HepG2 (cell line): ENCODE results near the gene TMEM186. TPM values are rescaled to one million over a fixed set of nuclear protein-coding genes. Genes with fewer than 3 reads are reported as not detected.

ENCODE experiments used
- BRD4 ChIP-seq: sonication (generic); formaldehyde crosslinking; IDR thresholded peaks from 2 replicates; pipeline ENCODE4 v1.4.0; 2020; ENCODE audit warnings: missing genetic modification reagents
- CENPBD1 ChIP-seq: sonication (generic); formaldehyde crosslinking; IDR thresholded peaks from 2 replicates; pipeline ENCODE4 v1.8.0; 2022; ENCODE audit warnings: missing genetic modification reagents, low read depth, mild to moderate bottlenecking, borderline replicate concordance
- HNF1A ChIP-seq, 2 experiments: sonication (generic) in 1 of 2; formaldehyde crosslinking in 1 of 2; IDR thresholded peaks; 2 replicates each; pipeline versions ENCODE4 v1.4.0 to v1.6.1; 2016 to 2020; ENCODE audit warnings: borderline replicate concordance in 1 of 2, low read depth in 1 of 2, mild to moderate bottlenecking in 1 of 2, missing genetic modification reagents in 1 of 2
- NR2F6 ChIP-seq, 2 experiments: IDR thresholded peaks; 2 replicates each; pipeline ENCODE4 v1.6.1; 2016; ENCODE audit warnings: antibody characterized with exemption in 1 of 2, mild to moderate bottlenecking in 1 of 2
- SIN3A ChIP-seq: IDR thresholded peaks from 2 replicates; pipeline ENCODE4 v1.6.1; 2011; ENCODE audit warnings: low read depth, mild to moderate bottlenecking, control low read depth, low read length, borderline replicate concordance
- ZHX2 ChIP-seq, 2 experiments: sonication (generic) in 1 of 2; formaldehyde crosslinking in 1 of 2; IDR thresholded peaks; 2 replicates each; pipeline versions ENCODE4 v1.6.1 to v1.9.0; 2014 to 2022; ENCODE audit warnings: antibody characterized with exemption in 1 of 2, borderline replicate concordance in 1 of 2, inconsistent platforms in 1 of 2, low read depth in 1 of 2, missing genetic modification reagents in 1 of 2
- ZNF44 ChIP-seq: sonication (generic); formaldehyde crosslinking; IDR thresholded peaks from 2 replicates; pipeline ENCODE4 v1.5.1; 2020; ENCODE audit warnings: mild to moderate bottlenecking, missing genetic modification reagents
- ZNF468 ChIP-seq: sonication (generic); formaldehyde crosslinking; IDR thresholded peaks from 2 replicates; pipeline ENCODE4 v1.8.0; 2022; ENCODE audit warnings: mild to moderate bottlenecking, moderate library complexity, missing genetic modification reagents
- polyA plus RNA-seq, 8 experiments: library from polyadenylated mRNA; depleted of rRNA in 3 of 8; stranded (reverse) in 7 of 8; unstranded in 1 of 8; fragments of >200 nt; fragmentation: Illumina TruSeq in 4 of 8; extraction: Trizol in 4 of 8; gene quantifications; 2 replicates each; pipeline versions ENCODE4 v1.2.1 to v1.2.3, GENCODE V29; 2011 to 2016; ENCODE audit warnings: low read depth in 4 of 8, missing spikeins in 1 of 8, mixed read lengths in 1 of 8; ENCODE audit not compliant: insufficient read depth in 1 of 8
- total RNA-seq, 5 experiments: library from RNA; depleted of rRNA; stranded (reverse); fragments of >200 nt; fragmentation: Illumina TruSeq; extraction: Trizol; gene quantifications; 2 replicates each; pipeline ENCODE4 v1.2.3, GENCODE V29; 2016; ENCODE audit warnings: low read depth in 1 of 5
- TF ChIP-seq, protein P1 (sequence below): IDR thresholded peaks from 2 replicates; pipeline ENCODE4 v1.6.1; 2016; ENCODE audit warnings: low read depth
- TF ChIP-seq, protein P2 (sequence below): sonication (generic); formaldehyde crosslinking; IDR thresholded peaks from 2 replicates; pipeline ENCODE4 v1.4.0; 2020; ENCODE audit warnings: mild to moderate bottlenecking, missing genetic modification reagents
- TF ChIP-seq, protein P3 (sequence below): sonication (generic); formaldehyde crosslinking; IDR thresholded peaks from 2 replicates; pipeline ENCODE4 v1.4.0; 2020; ENCODE audit warnings: missing genetic modification reagents, mild to moderate bottlenecking, borderline replicate concordance

Gene TMEM186
- total and polyA plus RNA-seq, 2 of the 13 experiments (the other 11 are each of a cell fraction or from before 2014, with no cell fraction given) = 16.2 to 19.3 TPM

DNA sequence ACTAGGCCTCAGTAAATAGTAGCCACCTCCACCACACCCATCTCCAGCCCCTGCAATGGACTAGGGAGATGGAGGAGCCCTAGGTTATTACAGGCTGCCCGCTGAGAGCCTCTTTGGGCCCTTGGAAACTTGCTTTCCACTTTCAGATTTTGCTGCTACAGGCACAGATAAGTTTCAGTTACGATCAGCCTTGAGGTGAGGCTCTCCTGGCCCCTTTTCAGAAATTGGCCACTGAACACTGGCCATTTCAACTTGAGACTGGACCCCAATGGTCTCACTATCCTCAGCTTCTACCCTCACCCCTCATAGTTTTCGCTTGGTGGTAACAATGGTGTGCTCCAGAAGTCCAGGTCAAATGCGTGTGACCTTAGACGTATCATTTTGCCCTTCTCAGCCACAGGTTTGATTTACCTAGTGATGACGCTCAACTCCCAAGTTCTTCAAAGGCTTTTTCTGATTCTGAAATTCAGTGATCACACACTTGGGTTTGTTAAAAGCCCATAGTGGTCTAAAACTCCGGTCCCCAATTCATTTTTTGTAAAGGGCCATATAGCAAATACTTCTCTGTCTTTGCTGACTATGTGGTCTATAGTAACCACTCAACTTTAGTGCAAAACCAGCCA is 1.2 kb upstream of the TMEM186 start (continued):
- TF ChIP-seq, protein P1, sequence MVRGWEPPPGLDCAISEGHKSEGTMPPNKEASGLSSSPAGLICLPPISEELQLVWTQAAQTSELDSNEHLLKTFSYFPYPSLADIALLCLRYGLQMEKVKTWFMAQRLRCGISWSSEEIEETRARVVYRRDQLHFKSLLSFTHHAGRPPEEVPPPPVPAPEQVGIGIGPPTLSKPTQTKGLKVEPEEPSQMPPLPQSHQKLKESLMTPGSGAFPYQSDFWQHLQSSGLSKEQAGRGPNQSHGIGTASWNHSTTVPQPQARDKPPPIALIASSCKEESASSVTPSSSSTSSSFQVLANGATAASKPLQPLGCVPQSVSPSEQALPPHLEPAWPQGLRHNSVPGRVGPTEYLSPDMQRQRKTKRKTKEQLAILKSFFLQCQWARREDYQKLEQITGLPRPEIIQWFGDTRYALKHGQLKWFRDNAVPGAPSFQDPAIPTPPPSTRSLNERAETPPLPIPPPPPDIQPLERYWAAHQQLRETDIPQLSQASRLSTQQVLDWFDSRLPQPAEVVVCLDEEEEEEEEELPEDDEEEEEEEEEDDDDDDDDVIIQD = no peak
- TF ChIP-seq ZNF44 (CRISPR knock-in tag) (0 out of 2 replicates have a peak, but pooled peaks have one; percentile 17), ZHX2 (IDR thresholded peaks at IDR 0.05; ENCODE audit: low read depth) (no peak), ZHX2 (CRISPR knock-in tag; IDR thresholded peaks at IDR 0.05; ENCODE audit: borderline replicate concordance) (0 out of 2 replicates have a peak, but pooled peaks have one; percentile 59), SIN3A (peak; percentile 53; the same call in 1 of the 2 replicates), NR2F6 (IDR thresholded peaks at IDR 0.05) (peak; percentile 17; the same call in 1 of the 2 replicates), NR2F6 (CRISPR knock-in tag; IDR thresholded peaks at IDR 0.05) (0 out of 2 replicates have a peak, but pooled peaks have one; percentile 26), ZNF468 (CRISPR knock-in tag) (no peak), BRD4 (0 out of 2 replicates have a peak, but pooled peaks have one; percentile 48), CENPBD1 (CRISPR knock-in tag) (no peak), HNF1A (IDR thresholded peaks at IDR 0.05; ENCODE audit: low read depth) (no peak), HNF1A (CRISPR knock-in tag; IDR thresholded peaks at IDR 0.05; ENCODE audit: borderline replicate concordance) (no peak)
- TF ChIP-seq, protein P2, sequence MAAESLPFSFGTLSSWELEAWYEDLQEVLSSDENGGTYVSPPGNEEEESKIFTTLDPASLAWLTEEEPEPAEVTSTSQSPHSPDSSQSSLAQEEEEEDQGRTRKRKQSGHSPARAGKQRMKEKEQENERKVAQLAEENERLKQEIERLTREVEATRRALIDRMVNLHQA (CRISPR knock-in tag) = no peak
- TF ChIP-seq, protein P3, sequence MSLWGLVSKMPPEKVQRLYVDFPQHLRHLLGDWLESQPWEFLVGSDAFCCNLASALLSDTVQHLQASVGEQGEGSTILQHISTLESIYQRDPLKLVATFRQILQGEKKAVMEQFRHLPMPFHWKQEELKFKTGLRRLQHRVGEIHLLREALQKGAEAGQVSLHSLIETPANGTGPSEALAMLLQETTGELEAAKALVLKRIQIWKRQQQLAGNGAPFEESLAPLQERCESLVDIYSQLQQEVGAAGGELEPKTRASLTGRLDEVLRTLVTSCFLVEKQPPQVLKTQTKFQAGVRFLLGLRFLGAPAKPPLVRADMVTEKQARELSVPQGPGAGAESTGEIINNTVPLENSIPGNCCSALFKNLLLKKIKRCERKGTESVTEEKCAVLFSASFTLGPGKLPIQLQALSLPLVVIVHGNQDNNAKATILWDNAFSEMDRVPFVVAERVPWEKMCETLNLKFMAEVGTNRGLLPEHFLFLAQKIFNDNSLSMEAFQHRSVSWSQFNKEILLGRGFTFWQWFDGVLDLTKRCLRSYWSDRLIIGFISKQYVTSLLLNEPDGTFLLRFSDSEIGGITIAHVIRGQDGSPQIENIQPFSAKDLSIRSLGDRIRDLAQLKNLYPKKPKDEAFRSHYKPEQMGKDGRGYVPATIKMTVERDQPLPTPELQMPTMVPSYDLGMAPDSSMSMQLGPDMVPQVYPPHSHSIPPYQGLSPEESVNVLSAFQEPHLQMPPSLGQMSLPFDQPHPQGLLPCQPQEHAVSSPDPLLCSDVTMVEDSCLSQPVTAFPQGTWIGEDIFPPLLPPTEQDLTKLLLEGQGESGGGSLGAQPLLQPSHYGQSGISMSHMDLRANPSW (CRISPR knock-in tag) = no peak
